DND-41 (cell line): ENCODE data around the gene PGAP3.

ENCODE experiments used
- ATAC-seq: fragments of 200-7000 bp; cut with Tn5 transposase; 3 replicates; pipeline ENCODE4 v1.9.1; 2021; ENCODE audit warnings: low read depth; ENCODE audit not compliant: insufficient read depth
- DNase-seq: peaks from one replicate; pipeline ENCODE4 v3.0.0-alpha.2; 2020
- H2AFZ ChIP-seq: 2 replicates; pipeline ENCODE4 v1.6.0; 2012; ENCODE audit warnings: low read depth, low read length
- H3K27ac ChIP-seq: 2 replicates; pipeline ENCODE4 v1.5.1; 2012; ENCODE audit warnings: low read length, inconsistent platforms
- H3K27me3 ChIP-seq: fragments of 200-600 bp; sonication (generic); 2 replicates; pipeline ENCODE4 v1.6.0; 2012; ENCODE audit warnings: low read length, mild to moderate bottlenecking, inconsistent platforms; ENCODE audit not compliant: insufficient read depth, poor library complexity
- H3K36me3 ChIP-seq: 2 replicates; pipeline ENCODE4 v1.5.1; 2012; ENCODE audit warnings: low read length, inconsistent platforms; ENCODE audit not compliant: insufficient read depth
- H3K4me1 ChIP-seq: 2 replicates; pipeline ENCODE4 v1.5.1; 2012; ENCODE audit warnings: mild to moderate bottlenecking, low read length; ENCODE audit not compliant: insufficient read depth
- H3K4me2 ChIP-seq: 2 replicates; pipeline ENCODE4 v1.6.0; 2012; ENCODE audit warnings: mild to moderate bottlenecking, moderate library complexity, low read length, inconsistent platforms; ENCODE audit not compliant: insufficient read depth
- H3K4me3 ChIP-seq, 2 experiments: fragments of 200-600 bp in 1 of 2; shearing (Covaris generic) in 1 of 2; 2 replicates each; pipeline ENCODE4 v1.5.1; 2012 to 2016; ENCODE audit warnings: inconsistent platforms in 2 of 2, low read length in 2 of 2, mild to moderate bottlenecking in 2 of 2, low read depth in 1 of 2, moderate library complexity in 1 of 2
- H3K79me2 ChIP-seq: 2 replicates; pipeline ENCODE4 v1.6.0; 2012; ENCODE audit warnings: low read length, inconsistent platforms; ENCODE audit not compliant: insufficient read depth
- H3K9ac ChIP-seq: 2 replicates; pipeline ENCODE4 v1.6.0; 2012; ENCODE audit warnings: low read depth, mild to moderate bottlenecking, inconsistent platforms, low read length, moderate library complexity
- H3K9me3 ChIP-seq: 2 replicates; pipeline ENCODE4 v1.5.1; 2012; ENCODE audit warnings: low read length, moderate library complexity, mild to moderate bottlenecking, inconsistent platforms; ENCODE audit not compliant: insufficient read depth, severe bottlenecking
- H4K20me1 ChIP-seq: 2 replicates; pipeline ENCODE4 v1.6.0; 2012; ENCODE audit warnings: low read length; ENCODE audit not compliant: insufficient read depth
- CTCF ChIP-seq: IDR thresholded peaks from 2 replicates; pipeline ENCODE4 v1.5.1; 2012; ENCODE audit warnings: borderline replicate concordance, low read length, moderate library complexity, mild to moderate bottlenecking; ENCODE audit not compliant: poor library complexity, severe bottlenecking; ENCODE audit errors: extremely low read depth
- EZH2 ChIP-seq: IDR thresholded peaks from 3 replicates; pipeline ENCODE4 v1.6.1; 2012; ENCODE audit warnings: borderline replicate concordance, low read depth, mild to moderate bottlenecking, moderate library complexity, low read length, inconsistent platforms; ENCODE audit not compliant: severe bottlenecking

PGAP3 gene

GRCh38 chr17:39636587-39636926, 51.3 kb downstream of the PGAP3 start:
- Histone ChIP-seq H3K4me1 (peaks cover 38% of the 10 kb centered on the region), H3K4me3 (peak overlapping the region; percentile 80 to 88; a peak in 3 of 4 replicates), H2AFZ (peak overlapping the region; percentile 82), H3K36me3 (peaks cover 12% of the 10 kb centered on the region), H3K79me2 (peaks cover 46% of the 10 kb centered on the region), H4K20me1 (peaks cover 25% of the 10 kb centered on the region), H3K9me3 (no peaks in the 10 kb centered on the region), H3K9ac (peak overlapping the region; percentile 74), H3K27me3 (no peaks in the 10 kb centered on the region), H3K27ac (peak overlapping the region; percentile 82), H3K4me2 (peak overlapping the region; percentile 82)
- peak; percentile 27 for ATAC-seq
- TF ChIP-seq CTCF (no peak), EZH2 (no peak)
- no peak for DNase-seq

GRCh38 chr17:39635614-39636176, 52.2 kb downstream of the PGAP3 start:
- Histone ChIP-seq H3K9me3 (no peaks in the 10 kb centered on the region), H3K9ac (peak overlapping the region; percentile 74), H2AFZ (no peak overlapping the region), H3K27me3 (no peaks in the 10 kb centered on the region), H3K4me2 (peak overlapping the region; percentile 82), H3K79me2 (peaks cover 37% of the 10 kb centered on the region), H4K20me1 (peaks cover 19% of the 10 kb centered on the region), H3K4me1 (peaks cover 38% of the 10 kb centered on the region), H3K27ac (peak overlapping the region; percentile 82), H3K36me3 (peaks cover 12% of the 10 kb centered on the region), H3K4me3 (peak overlapping the region in 1 of 2 experiments; percentile 88; a peak in 1 of 4 replicates)
- no peak for TF ChIP-seq EZH2
- ATAC-seq (no peak), DNase-seq (no peak)

- H3K79me2 ChIP-seq: peaks cover 25% of the 10 kb centered on the region
- ATAC-seq: no peak
- H3K27ac ChIP-seq: no peak overlapping the region
- peaks cover 5% of the 10 kb centered on the region for H3K27me3 ChIP-seq
- H2AFZ ChIP-seq: peak overlapping the region; percentile 43; the same call in 1 of the 2 replicates
- peaks cover 7% of the 10 kb centered on the region; the same call in 1 of the 2 replicates for H3K36me3 ChIP-seq
- peak; percentile 32 for DNase-seq
- no peak overlapping the region for H3K4me3 ChIP-seq
- H3K4me2 ChIP-seq: no peak overlapping the region
- H4K20me1 ChIP-seq: peaks cover 9% of the 10 kb centered on the region
- no peaks in the 10 kb centered on the region for H3K9me3 ChIP-seq
- H3K4me1 ChIP-seq: peaks cover 33% of the 10 kb centered on the region
- no peak overlapping the region for H3K9ac ChIP-seq
- peak; percentile 77 for TF ChIP-seq CTCF
- TF ChIP-seq EZH2: no peak
These were observed 53.4 kb downstream of the PGAP3 start for GRCh38 chr17:39634384-39634871.

- H3K9ac ChIP-seq: no peak overlapping the region
- H3K36me3 ChIP-seq: 0 out of 2 replicates have a peak, but pooled peaks cover 4% of the 10 kb centered on the region
- peaks cover 25% of the 10 kb centered on the region for H3K4me1 ChIP-seq
- H3K79me2 ChIP-seq: peaks cover 17% of the 10 kb centered on the region
- no peak for TF ChIP-seq EZH2
- TF ChIP-seq CTCF: no peak
- no peaks in the 10 kb centered on the region for H3K9me3 ChIP-seq
- no peak overlapping the region for H3K27ac ChIP-seq
- no peak overlapping the region for H2AFZ ChIP-seq
- H3K4me2 ChIP-seq: no peak overlapping the region
- H4K20me1 ChIP-seq: peaks cover 8% of the 10 kb centered on the region
- H3K27me3 ChIP-seq: peaks cover 5% of the 10 kb centered on the region
- ATAC-seq (no peak), DNase-seq (no peak)
- no peak overlapping the region for H3K4me3 ChIP-seq
These were observed 54.2 kb downstream of the PGAP3 start for GRCh38 chr17:39633570-39634183.
